ENCODE data around the gene UGCG. TPM values are rescaled to one million over a fixed set of nuclear protein-coding genes. Genes with fewer than 3 reads are reported as not detected.
A peak's percentile ranks its signal among the peaks of the same experiment; 100 is the strongest.

UGCG gene
- total RNA-seq, 1 experiment from 2014 or later, result 23.1 TPM

- Histone ChIP-seq H3K27me3 (replicated peaks; ENCODE audit: insufficient read depth, low read depth, low read length, poor library complexity) (no peaks in the 10 kb centered on the region), H3K9me3 (ENCODE audit: low read depth, low read length, poor library complexity, severe bottlenecking) (no peaks in the 10 kb centered on the region), H3K36me3 (ENCODE audit: insufficient read depth, low read length, poor library complexity, severe bottlenecking) (no peaks in the 10 kb centered on the region), H3K4me1 (ENCODE audit: insufficient read depth, low read length, poor library complexity, severe bottlenecking) (peaks cover 11% of the 10 kb centered on the region), H3K4me3 (ENCODE audit: low read depth, low read length, poor library complexity, severe bottlenecking) (no peak overlapping the region), H3K27ac (ENCODE audit: low read depth, low read length, poor library complexity, severe bottlenecking) (no peak overlapping the region)
- TF ChIP-seq EZH2 (IDR thresholded peaks at IDR 0.05; ENCODE audit: borderline replicate concordance, low read depth, low read length, poor library complexity, severe bottlenecking) (no peak), CTCF (conservative IDR thresholded peaks at IDR 0.05; ENCODE audit: low read depth, low read length) (no peak)
- intact Hi-C loops (cut with micrococcal nuclease; ENCODE audit: unreplicated experiment), result no loop called here
- BruUV-seq (replicated peaks), result no TSS peak
- ChIA-PET CTCF (no interaction called here), POLR2A (ENCODE audit: low non-redundant PET) (no interaction called here)
- DNase-seq (ENCODE audit: low spot score), result peak; percentile 37
Measured at GRCh38 chr9:111914749-111915424, 18.3 kb downstream of the UGCG start.

- Histone ChIP-seq H3K9me3 (ENCODE audit: low read depth, low read length, poor library complexity, severe bottlenecking) (no peaks in the 10 kb centered on the region), H3K27ac (ENCODE audit: low read depth, low read length, poor library complexity, severe bottlenecking) (no peak overlapping the region), H3K4me1 (ENCODE audit: insufficient read depth, low read length, poor library complexity, severe bottlenecking) (peaks cover 11% of the 10 kb centered on the region), H3K27me3 (replicated peaks; ENCODE audit: insufficient read depth, low read depth, low read length, poor library complexity) (no peaks in the 10 kb centered on the region), H3K4me3 (ENCODE audit: low read depth, low read length, poor library complexity, severe bottlenecking) (no peak overlapping the region), H3K36me3 (ENCODE audit: insufficient read depth, low read length, poor library complexity, severe bottlenecking) (no peaks in the 10 kb centered on the region)
- no TSS peak for BruUV-seq (replicated peaks)
- no peak for DNase-seq (ENCODE audit: low spot score)
- TF ChIP-seq CTCF (conservative IDR thresholded peaks at IDR 0.05; ENCODE audit: low read depth, low read length) (no peak), EZH2 (IDR thresholded peaks at IDR 0.05; ENCODE audit: borderline replicate concordance, low read depth, low read length, poor library complexity, severe bottlenecking) (no peak)
- ChIA-PET CTCF (no interaction called here), POLR2A (ENCODE audit: low non-redundant PET) (no interaction called here)
- intact Hi-C loops (cut with micrococcal nuclease; ENCODE audit: unreplicated experiment), result no loop called here
Measured at GRCh38 chr9:111915425-111915758, 18.8 kb downstream of the UGCG start.

GRCh38 chr9:111916234-111916645 lies 19.6 kb downstream of the UGCG start:
- no peaks in the 10 kb centered on the region for H3K36me3 ChIP-seq (ENCODE audit: insufficient read depth, low read length, poor library complexity, severe bottlenecking)
- no TSS peak for BruUV-seq (replicated peaks)
- intact Hi-C loops (cut with micrococcal nuclease; ENCODE audit: unreplicated experiment), result no loop called here
- ChIA-PET CTCF (no interaction called here), POLR2A (ENCODE audit: low non-redundant PET) (no interaction called here)
- no peaks in the 10 kb centered on the region for H3K9me3 ChIP-seq (ENCODE audit: low read depth, low read length, poor library complexity, severe bottlenecking)
- no peak for DNase-seq (ENCODE audit: low spot score)
- no peak overlapping the region for H3K27ac ChIP-seq (ENCODE audit: low read depth, low read length, poor library complexity, severe bottlenecking)
- H3K4me1 ChIP-seq (ENCODE audit: insufficient read depth, low read length, poor library complexity, severe bottlenecking), result peaks cover 11% of the 10 kb centered on the region
- no peak for TF ChIP-seq EZH2 (IDR thresholded peaks at IDR 0.05; ENCODE audit: borderline replicate concordance, low read depth, low read length, poor library complexity, severe bottlenecking)
- TF ChIP-seq CTCF (conservative IDR thresholded peaks at IDR 0.05; ENCODE audit: low read depth, low read length), result no peak
- no peak overlapping the region for H3K4me3 ChIP-seq (ENCODE audit: low read depth, low read length, poor library complexity, severe bottlenecking)
- no peaks in the 10 kb centered on the region for H3K27me3 ChIP-seq (replicated peaks; ENCODE audit: insufficient read depth, low read depth, low read length, poor library complexity)

All from A673 (cell line).